Measurements from ENCODE around the gene RNF157. TPM values are rescaled to one million over a fixed set of nuclear protein-coding genes. Genes with fewer than 3 reads are reported as not detected.

The RNF157 gene
- total RNA-seq, 6 donors from 2014 or later, result 1.1 to 14.7 (median 2.5) TPM

- ATAC-seq (ENCODE audit: low FRiP score in 2 of 2), result peak; percentile 91 to 92
- WGBS, 2 donors, result 24 to 32% methylated on average over 11 of the region's 11 CpGs
- no peak overlapping the region for H3K4me3 ChIP-seq
Observed at GRCh38 chr17:76252040-76252954, 12.0 kb upstream of the RNF157 start.

GRCh38 chr17:76251478-76252039, 11.3 kb upstream of the RNF157 start:
- H3K4me3 ChIP-seq, result no peak overlapping the region
- H3K27me3 ChIP-seq, result no peaks in the 10 kb centered on the region
- DNase-seq (no peak), ATAC-seq (ENCODE audit: low FRiP score in 2 of 2) (peak in 1 of 2 donors; percentile 10)
- no peaks in the 10 kb centered on the region for H3K36me3 ChIP-seq
- WGBS, 2 donors, result 85% methylated on average over 8 of the region's 8 CpGs
- TF ChIP-seq POLR2A (IDR thresholded peaks at IDR 0.05) (no peak), EP300 (IDR thresholded peaks at IDR 0.05) (no peak), CTCF (IDR thresholded peaks at IDR 0.05) (no peak), POLR2AphosphoS5 (IDR thresholded peaks at IDR 0.05) (no peak)
- H3K4me1 ChIP-seq, result peaks cover 22 to 36% (median 23%) of the 10 kb centered on the region in 4 donors
- no peaks in the 10 kb centered on the region for H3K9me3 ChIP-seq
- peak overlapping the region; percentile 72 to 86 (median 84) for H3K27ac ChIP-seq

More at GRCh38 chr17:76252040-76252954, 12.0 kb upstream of the RNF157 start:
- peak in 1 of 2 donors; percentile 87 for DNase-seq
- Histone ChIP-seq H3K4me1 (peaks cover 19 to 33% (median 22%) of the 10 kb centered on the region in 4 donors), H3K27me3 (no peaks in the 10 kb centered on the region), H3K9me3 (no peaks in the 10 kb centered on the region), H3K27ac (peak overlapping the region; percentile 72 to 86 (median 84)), H3K36me3 (no peaks in the 10 kb centered on the region)
- TF ChIP-seq EP300 (IDR thresholded peaks at IDR 0.05) (peak in 3 of 4 donors; percentile 33 to 64 (median 63)), POLR2A (IDR thresholded peaks at IDR 0.05) (peak in 1 of 4 donors; percentile 62), CTCF (IDR thresholded peaks at IDR 0.05) (peak in 1 of 6 experiments; percentile 7), POLR2AphosphoS5 (IDR thresholded peaks at IDR 0.05) (peak; percentile 86 to 95)

DNA sequence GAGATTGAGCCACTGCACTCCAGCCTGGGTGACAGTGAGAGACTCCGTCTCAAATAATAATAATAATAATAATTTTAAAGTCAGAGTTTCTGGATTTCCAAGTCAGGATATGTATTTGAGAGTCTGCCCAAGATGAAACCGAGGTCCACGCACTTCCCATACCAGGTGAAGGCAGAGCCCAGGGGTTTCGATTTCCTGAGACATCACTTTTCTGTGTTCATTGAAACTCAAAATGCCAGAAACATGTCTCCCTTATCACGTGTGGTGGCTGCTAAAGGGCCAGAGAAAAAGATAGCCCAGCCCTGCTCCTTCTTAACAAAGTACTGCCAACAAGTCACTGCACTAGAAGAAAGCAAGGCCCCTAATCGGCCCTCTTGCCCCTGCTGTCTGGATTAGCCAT, 9.8 kb upstream of the RNF157 start:
- Histone ChIP-seq H3K4me1 (peaks cover 23 to 43% (median 26%) of the 10 kb centered on the region in 4 donors), H3K27me3 (no peaks in the 10 kb centered on the region), H3K4me3 (no peak overlapping the region), H3K36me3 (no peaks in the 10 kb centered on the region), H3K9me3 (no peaks in the 10 kb centered on the region), H3K27ac (no peak overlapping the region)
- WGBS, 2 donors, result 90% methylated on average over 6 of the region's 6 CpGs
- TF ChIP-seq EP300 (IDR thresholded peaks at IDR 0.05) (no peak), CTCF (IDR thresholded peaks at IDR 0.05) (no peak), POLR2A (IDR thresholded peaks at IDR 0.05) (no peak), POLR2AphosphoS5 (IDR thresholded peaks at IDR 0.05) (no peak)
- DNase-seq (no peak), ATAC-seq (ENCODE audit: low FRiP score in 2 of 2) (no peak)

- DNase-seq (peak in 1 of 2 donors; percentile 64), ATAC-seq (ENCODE audit: low FRiP score in 2 of 2) (no peak)
- Histone ChIP-seq H3K27ac (no peak overlapping the region), H3K27me3 (no peaks in the 10 kb centered on the region), H3K9me3 (no peaks in the 10 kb centered on the region), H3K4me1 (peaks cover 21 to 36% (median 25%) of the 10 kb centered on the region in 4 donors), H3K36me3 (no peaks in the 10 kb centered on the region), H3K4me3 (no peak overlapping the region)
- TF ChIP-seq POLR2AphosphoS5 (IDR thresholded peaks at IDR 0.05) (no peak), EP300 (IDR thresholded peaks at IDR 0.05) (no peak), POLR2A (IDR thresholded peaks at IDR 0.05) (no peak), CTCF (IDR thresholded peaks at IDR 0.05) (no peak)
- 69 to 79% methylated on average over 11 of the region's 11 CpGs for WGBS, 2 donors
Observed at GRCh38 chr17:76248013-76248782, 7.9 kb upstream of the RNF157 start.
